ENCODE data around the gene TIAM1. TPM values are rescaled to one million over a fixed set of nuclear protein-coding genes. Genes with fewer than 3 reads are reported as not detected.
"Not testable (repeated sequence)": the region's sequence is repeated elsewhere in the genome, so short reads cannot be mapped to it uniquely, and the experiment has no call there.

TIAM1 gene
- total RNA-seq, 1 donor, result 16.3 TPM

DNA sequence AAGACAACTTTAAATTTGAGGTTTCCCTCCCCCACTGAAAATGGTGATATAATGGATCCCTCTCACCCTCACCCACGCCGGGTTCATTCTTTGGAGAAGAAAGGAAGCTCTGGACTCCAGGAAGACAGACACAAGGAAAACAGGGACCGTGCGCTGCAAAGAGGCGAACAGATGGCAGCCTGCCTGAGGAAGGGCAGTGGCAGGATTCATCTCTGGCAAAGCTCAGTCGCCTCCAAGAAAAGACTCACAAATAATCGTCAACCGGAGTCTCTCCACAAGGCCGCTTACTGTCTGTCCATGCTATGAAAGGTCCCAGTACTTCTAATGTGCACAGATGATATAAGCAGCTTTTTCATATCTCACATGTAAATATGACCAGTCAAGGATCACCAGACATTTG lies 110.3 kb downstream of the TIAM1 start:
- TF ChIP-seq, protein P1, sequence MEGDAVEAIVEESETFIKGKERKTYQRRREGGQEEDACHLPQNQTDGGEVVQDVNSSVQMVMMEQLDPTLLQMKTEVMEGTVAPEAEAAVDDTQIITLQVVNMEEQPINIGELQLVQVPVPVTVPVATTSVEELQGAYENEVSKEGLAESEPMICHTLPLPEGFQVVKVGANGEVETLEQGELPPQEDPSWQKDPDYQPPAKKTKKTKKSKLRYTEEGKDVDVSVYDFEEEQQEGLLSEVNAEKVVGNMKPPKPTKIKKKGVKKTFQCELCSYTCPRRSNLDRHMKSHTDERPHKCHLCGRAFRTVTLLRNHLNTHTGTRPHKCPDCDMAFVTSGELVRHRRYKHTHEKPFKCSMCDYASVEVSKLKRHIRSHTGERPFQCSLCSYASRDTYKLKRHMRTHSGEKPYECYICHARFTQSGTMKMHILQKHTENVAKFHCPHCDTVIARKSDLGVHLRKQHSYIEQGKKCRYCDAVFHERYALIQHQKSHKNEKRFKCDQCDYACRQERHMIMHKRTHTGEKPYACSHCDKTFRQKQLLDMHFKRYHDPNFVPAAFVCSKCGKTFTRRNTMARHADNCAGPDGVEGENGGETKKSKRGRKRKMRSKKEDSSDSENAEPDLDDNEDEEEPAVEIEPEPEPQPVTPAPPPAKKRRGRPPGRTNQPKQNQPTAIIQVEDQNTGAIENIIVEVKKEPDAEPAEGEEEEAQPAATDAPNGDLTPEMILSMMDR (IDR thresholded peaks at IDR 0.05; ENCODE audit: extremely low read depth, low read depth, low read length), result no peak
- no peak for DNase-seq (ENCODE audit: insufficient read length, low spot score, missing footprints)
- Histone ChIP-seq H3K9me3 (ENCODE audit: low read depth, low read length) (no peaks in the 10 kb centered on the region), H3K27ac (ENCODE audit: low read depth, low read length) (no peak overlapping the region), H2AFZ (ENCODE audit: low read length) (no peak overlapping the region), H3K4me3 (ENCODE audit: insufficient read depth, low read length) (no peak overlapping the region), H3K27me3 (ENCODE audit: insufficient read depth, low read length) (no peaks in the 10 kb centered on the region), H4K20me1 (ENCODE audit: insufficient read depth, low read length) (no peaks in the 10 kb centered on the region), H3K36me3 (ENCODE audit: insufficient read depth, low read length) (no peaks in the 10 kb centered on the region), H3K4me2 (ENCODE audit: insufficient read depth, low read length) (no peak overlapping the region), H3K4me1 (ENCODE audit: insufficient read depth, low read length) (no peaks in the 10 kb centered on the region), H3K79me2 (ENCODE audit: insufficient read depth, low read length) (no peaks in the 10 kb centered on the region)

DNA sequence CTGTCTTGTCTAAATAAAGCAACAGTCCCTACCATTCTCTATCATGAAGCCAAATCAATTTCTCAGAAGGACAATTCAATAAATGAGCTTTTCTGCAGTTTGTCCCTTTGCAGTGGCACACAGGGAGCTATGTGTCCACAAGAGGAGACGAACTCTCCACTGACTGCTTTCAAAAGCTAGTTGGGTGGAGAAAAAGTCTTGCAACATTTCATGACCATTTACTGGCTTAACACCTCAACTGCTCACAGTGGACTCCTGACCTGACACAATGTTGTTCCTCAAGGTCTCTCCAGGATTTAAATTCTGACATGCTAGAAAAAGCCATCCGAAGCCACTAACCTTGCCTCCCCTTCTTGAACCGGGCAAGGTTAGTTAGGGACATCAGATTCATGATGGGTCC lies 111.7 kb downstream of the TIAM1 start:
- H3K4me3 ChIP-seq (ENCODE audit: insufficient read depth, low read length), result no peak overlapping the region
- no peak overlapping the region for H2AFZ ChIP-seq (ENCODE audit: low read length)
- H3K27me3 ChIP-seq (ENCODE audit: insufficient read depth, low read length), result no peaks in the 10 kb centered on the region
- no peak overlapping the region for H3K4me2 ChIP-seq (ENCODE audit: insufficient read depth, low read length)
- no peaks in the 10 kb centered on the region for H4K20me1 ChIP-seq (ENCODE audit: insufficient read depth, low read length)
- DNase-seq (ENCODE audit: insufficient read length, low spot score, missing footprints), result no peak
- H3K4me1 ChIP-seq (ENCODE audit: insufficient read depth, low read length), result no peaks in the 10 kb centered on the region
- no peaks in the 10 kb centered on the region for H3K79me2 ChIP-seq (ENCODE audit: insufficient read depth, low read length)
- TF ChIP-seq, protein P1 (IDR thresholded peaks at IDR 0.05; ENCODE audit: extremely low read depth, low read depth, low read length), result no peak
- no peaks in the 10 kb centered on the region for H3K36me3 ChIP-seq (ENCODE audit: insufficient read depth, low read length)
- H3K27ac ChIP-seq (ENCODE audit: low read depth, low read length), result no peak overlapping the region
- no peaks in the 10 kb centered on the region for H3K9me3 ChIP-seq (ENCODE audit: low read depth, low read length)

DNA sequence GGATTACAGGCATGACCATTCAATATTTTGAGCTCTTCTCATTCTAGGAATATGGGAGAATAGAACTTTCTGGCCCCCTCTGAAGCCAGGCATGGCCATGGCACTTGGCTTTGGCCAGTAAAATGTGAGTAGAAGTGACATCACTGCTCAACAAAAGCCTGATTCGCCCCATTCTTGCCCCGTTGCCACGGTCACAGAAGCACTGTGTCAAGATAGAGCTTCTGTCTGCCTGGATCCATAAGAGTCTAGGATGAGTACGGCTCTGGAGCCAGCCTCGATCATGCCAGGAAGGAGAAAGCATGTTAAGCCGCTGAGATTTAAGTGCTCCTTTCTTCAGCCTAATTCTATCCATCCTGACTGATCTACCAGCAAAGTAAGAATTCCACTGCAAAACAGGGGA lies 113.1 kb downstream of the TIAM1 start:
- Histone ChIP-seq H3K9me3 (ENCODE audit: low read depth, low read length) (no peaks in the 10 kb centered on the region), H3K27me3 (ENCODE audit: insufficient read depth, low read length) (no peaks in the 10 kb centered on the region), H2AFZ (ENCODE audit: low read length) (no peak overlapping the region), H4K20me1 (ENCODE audit: insufficient read depth, low read length) (no peaks in the 10 kb centered on the region), H3K4me3 (ENCODE audit: insufficient read depth, low read length) (no peak overlapping the region), H3K27ac (ENCODE audit: low read depth, low read length) (no peak overlapping the region), H3K36me3 (ENCODE audit: insufficient read depth, low read length) (no peaks in the 10 kb centered on the region), H3K79me2 (ENCODE audit: insufficient read depth, low read length) (no peaks in the 10 kb centered on the region), H3K4me1 (ENCODE audit: insufficient read depth, low read length) (no peaks in the 10 kb centered on the region), H3K4me2 (ENCODE audit: insufficient read depth, low read length) (no peak overlapping the region)
- TF ChIP-seq, protein P1 (IDR thresholded peaks at IDR 0.05; ENCODE audit: extremely low read depth, low read depth, low read length), result no peak
- DNase-seq (ENCODE audit: insufficient read length, low spot score, missing footprints), result no peak

DNA sequence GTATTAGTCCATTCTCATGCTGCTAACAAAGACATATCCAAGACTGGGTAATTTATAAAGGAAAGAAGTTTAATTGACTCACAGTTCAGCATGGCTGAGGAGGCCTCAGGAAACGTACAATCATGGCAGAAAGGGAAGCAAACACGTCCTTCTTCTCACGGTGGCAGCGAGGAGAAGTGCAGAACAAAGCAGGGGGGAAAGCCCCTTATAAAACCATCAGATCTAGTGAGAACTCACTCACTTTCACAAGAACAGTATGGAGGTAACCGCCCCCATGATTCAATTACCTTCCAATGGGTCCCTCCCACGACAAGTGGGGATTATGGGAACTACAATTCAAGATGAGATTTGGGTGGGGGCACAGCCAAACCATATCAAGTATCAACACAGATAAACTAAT lies 115.3 kb downstream of the TIAM1 start:
- H3K27me3 ChIP-seq (ENCODE audit: insufficient read depth, low read length); H2AFZ ChIP-seq (ENCODE audit: low read length); H3K4me2 ChIP-seq (ENCODE audit: insufficient read depth, low read length); H3K79me2 ChIP-seq (ENCODE audit: insufficient read depth, low read length); H3K27ac ChIP-seq (ENCODE audit: low read depth, low read length); H3K36me3 ChIP-seq (ENCODE audit: insufficient read depth, low read length); DNase-seq (ENCODE audit: insufficient read length, low spot score, missing footprints); H4K20me1 ChIP-seq (ENCODE audit: insufficient read depth, low read length); H3K4me1 ChIP-seq (ENCODE audit: insufficient read depth, low read length); H3K4me3 ChIP-seq (ENCODE audit: insufficient read depth, low read length); H3K9me3 ChIP-seq (ENCODE audit: low read depth, low read length): not testable (repeated sequence)
